ENCODE results near the gene CMSS1.

Gene CMSS1

DNA sequence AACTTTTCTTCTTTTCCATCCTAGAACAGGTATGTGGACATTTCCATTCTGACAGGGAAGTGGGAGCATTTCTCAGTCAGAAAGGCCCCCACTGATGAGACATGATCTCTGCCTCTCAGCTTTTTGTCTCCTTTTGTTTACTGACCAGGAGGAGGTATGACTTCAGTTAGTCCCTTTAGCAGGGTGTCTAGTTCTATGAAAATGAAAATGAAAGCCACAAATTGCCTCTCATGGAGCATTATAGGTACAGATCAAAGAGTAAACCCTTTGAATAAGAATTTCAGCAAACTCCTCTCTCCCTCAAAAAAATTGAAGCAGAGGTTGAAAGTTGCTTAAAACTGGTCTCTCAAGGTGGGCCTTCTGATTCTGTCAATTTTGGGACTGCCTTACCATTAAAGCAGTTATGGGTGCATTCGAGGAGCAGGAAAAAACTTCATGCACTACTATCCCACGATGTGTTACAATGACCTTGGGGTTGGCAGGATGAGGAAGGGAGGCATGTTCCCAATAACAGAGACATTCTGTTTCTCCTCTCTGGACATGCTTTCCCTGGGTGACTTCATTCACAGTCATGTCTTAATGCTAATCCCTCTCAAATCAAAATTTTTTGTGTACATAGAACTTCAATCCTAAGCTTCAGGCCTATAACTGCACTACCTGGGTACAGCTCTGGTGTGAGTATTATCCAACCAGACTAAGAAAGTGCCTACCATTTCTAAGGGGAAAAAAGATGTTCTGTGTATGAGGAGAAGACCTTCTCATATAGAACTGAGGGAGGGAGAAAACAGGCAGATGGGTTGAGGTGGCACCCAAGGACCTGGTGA is 392.5 kb downstream of the CMSS1 start:
- ChIA-PET CTCF (no interaction called here), POLR2A (no interaction called here)
- TF ChIP-seq, protein P1, sequence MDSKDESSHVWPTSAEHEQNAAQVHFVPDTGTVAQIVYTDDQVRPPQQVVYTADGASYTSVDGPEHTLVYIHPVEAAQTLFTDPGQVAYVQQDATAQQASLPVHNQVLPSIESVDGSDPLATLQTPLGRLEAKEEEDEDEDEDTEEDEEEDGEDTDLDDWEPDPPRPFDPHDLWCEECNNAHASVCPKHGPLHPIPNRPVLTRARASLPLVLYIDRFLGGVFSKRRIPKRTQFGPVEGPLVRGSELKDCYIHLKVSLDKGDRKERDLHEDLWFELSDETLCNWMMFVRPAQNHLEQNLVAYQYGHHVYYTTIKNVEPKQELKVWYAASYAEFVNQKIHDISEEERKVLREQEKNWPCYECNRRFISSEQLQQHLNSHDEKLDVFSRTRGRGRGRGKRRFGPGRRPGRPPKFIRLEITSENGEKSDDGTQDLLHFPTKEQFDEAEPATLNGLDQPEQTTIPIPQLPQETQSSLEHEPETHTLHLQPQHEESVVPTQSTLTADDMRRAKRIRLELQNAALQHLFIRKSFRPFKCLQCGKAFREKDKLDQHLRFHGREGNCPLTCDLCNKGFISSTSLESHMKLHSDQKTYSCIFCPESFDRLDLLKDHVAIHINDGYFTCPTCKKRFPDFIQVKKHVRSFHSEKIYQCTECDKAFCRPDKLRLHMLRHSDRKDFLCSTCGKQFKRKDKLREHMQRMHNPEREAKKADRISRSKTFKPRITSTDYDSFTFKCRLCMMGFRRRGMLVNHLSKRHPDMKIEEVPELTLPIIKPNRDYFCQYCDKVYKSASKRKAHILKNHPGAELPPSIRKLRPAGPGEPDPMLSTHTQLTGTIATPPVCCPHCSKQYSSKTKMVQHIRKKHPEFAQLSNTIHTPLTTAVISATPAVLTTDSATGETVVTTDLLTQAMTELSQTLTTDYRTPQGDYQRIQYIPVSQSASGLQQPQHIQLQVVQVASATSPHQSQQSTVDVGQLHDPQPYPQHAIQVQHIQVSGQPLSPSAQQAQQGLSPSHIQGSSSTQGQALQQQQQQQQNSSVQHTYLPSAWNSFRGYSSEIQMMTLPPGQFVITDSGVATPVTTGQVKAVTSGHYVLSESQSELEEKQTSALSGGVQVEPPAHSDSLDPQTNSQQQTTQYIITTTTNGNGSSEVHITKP (tag by site-specific recombination; IDR thresholded peaks at IDR 0.05) = 0 out of 2 replicates have a peak, but pooled peaks have one; percentile 21
- TF ChIP-seq ZNF302 (tag by site-specific recombination; IDR thresholded peaks at IDR 0.05; ENCODE audit: low read depth) = no peak
- Histone ChIP-seq H3K9me3 (ENCODE audit: control insufficient read depth, insufficient read depth, low read depth, low read length) (no peaks in the 10 kb centered on the region), H3K36me3 (ENCODE audit: control insufficient read depth in 2 of 2, insufficient read depth in 1 of 2, low read length in 2 of 2) (no peaks in the 10 kb centered on the region), H3K27ac (ENCODE audit: extremely low read depth, low read depth, low read length) (no peak overlapping the region), H3K4me1 (ENCODE audit: control insufficient read depth, insufficient read depth, low read length) (no peaks in the 10 kb centered on the region; the same call in 1 of the 2 replicates), H3K4me3 (ENCODE audit: low read depth, low read length) (no peak overlapping the region)

GRCh38 chr3:100210772-100211135 is 393.1 kb downstream of the CMSS1 start:
- Histone ChIP-seq H3K9me3 (ENCODE audit: control insufficient read depth, insufficient read depth, low read depth, low read length) (no peaks in the 10 kb centered on the region), H3K36me3 (ENCODE audit: control insufficient read depth in 2 of 2, insufficient read depth in 1 of 2, low read length in 2 of 2) (no peaks in the 10 kb centered on the region), H3K4me3 (ENCODE audit: low read depth, low read length) (no peak overlapping the region), H3K4me1 (ENCODE audit: control insufficient read depth, insufficient read depth, low read length) (no peaks in the 10 kb centered on the region; the same call in 1 of the 2 replicates), H3K27ac (ENCODE audit: extremely low read depth, low read depth, low read length) (no peak overlapping the region)
- ChIA-PET CTCF (no interaction called here), POLR2A (no interaction called here)
- TF ChIP-seq ATF2 (tag by site-specific recombination; IDR thresholded peaks at IDR 0.05; ENCODE audit: low read depth) = peak; percentile 72
- TF ChIP-seq FEZF1 (tag by site-specific recombination; IDR thresholded peaks at IDR 0.05) = peak; percentile 17; the same call in 1 of the 2 replicates
- TF ChIP-seq ZNF280C (tag by site-specific recombination; IDR thresholded peaks at IDR 0.05) = no peak

DNA sequence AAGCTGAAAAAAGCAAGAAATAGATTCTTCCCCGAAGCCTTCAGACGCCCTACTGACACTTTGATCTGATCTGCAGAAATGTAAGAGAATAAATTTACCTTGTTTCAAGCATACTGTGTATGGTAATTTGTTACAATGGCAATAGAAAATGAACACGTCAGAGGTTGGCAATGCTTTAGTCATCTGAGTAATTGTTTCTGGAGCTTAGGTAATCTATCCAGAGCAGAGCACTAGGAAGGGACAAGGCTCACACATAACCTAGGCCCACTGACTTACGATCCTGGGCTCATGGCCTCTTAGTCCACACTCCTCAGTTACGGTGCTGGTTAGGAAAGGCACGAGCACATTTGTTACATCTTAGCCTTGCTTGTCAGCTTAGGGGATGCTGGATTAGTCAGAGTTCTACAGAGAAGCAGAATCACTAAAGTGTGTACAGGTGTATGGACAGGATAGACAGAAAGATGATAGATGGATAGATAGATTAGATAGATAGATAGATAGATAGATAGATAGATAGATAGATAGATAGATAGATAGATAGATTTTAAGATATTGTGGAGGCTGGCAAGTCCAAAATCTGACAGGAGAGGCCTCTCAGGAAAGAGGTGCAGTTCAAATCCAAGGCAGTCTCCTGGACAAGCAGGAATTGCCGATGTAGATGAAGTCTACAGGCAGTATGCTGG is 396.4 kb downstream of the CMSS1 start:
- Histone ChIP-seq H3K27ac (ENCODE audit: extremely low read depth, low read depth, low read length) (no peak overlapping the region), H3K4me3 (ENCODE audit: low read depth, low read length) (no peak overlapping the region), H3K36me3 (ENCODE audit: control insufficient read depth in 2 of 2, insufficient read depth in 1 of 2, low read length in 2 of 2) (no peaks in the 10 kb centered on the region), H3K4me1 (ENCODE audit: control insufficient read depth, insufficient read depth, low read length) (no peaks in the 10 kb centered on the region; the same call in 1 of the 2 replicates), H3K9me3 (ENCODE audit: control insufficient read depth, insufficient read depth, low read depth, low read length) (no peaks in the 10 kb centered on the region)
- POLR2A ChIA-PET = no interaction called here
- CTCF ChIA-PET = interaction anchor here (0.5 kb wide), 1 partner anchor 17 kb away, joined by 4 read pairs; no protein-coding TSS in a partner anchor
- TF ChIP-seq KLF7 (tag by site-specific recombination; IDR thresholded peaks at IDR 0.05; ENCODE audit: borderline replicate concordance) = no peak
- no peak for TF ChIP-seq KLF17 (tag by site-specific recombination; IDR thresholded peaks at IDR 0.05)
- TF ChIP-seq AEBP2 (tag by site-specific recombination; IDR thresholded peaks at IDR 0.05; ENCODE audit: borderline replicate concordance) = no peak
- no peak for TF ChIP-seq ZNF23 (tag by site-specific recombination; IDR thresholded peaks at IDR 0.05; ENCODE audit: borderline replicate concordance)
- TF ChIP-seq ZNF280D (tag by site-specific recombination; IDR thresholded peaks at IDR 0.05) = no peak
- TF ChIP-seq ZNF610 (tag by site-specific recombination; IDR thresholded peaks at IDR 0.05; ENCODE audit: borderline replicate concordance) = no peak
- no peak for TF ChIP-seq ZNF19 (tag by site-specific recombination; IDR thresholded peaks at IDR 0.05; ENCODE audit: low read depth)
